Activated naive CD8-positive, alpha-beta T cell (primary cell): ENCODE results near the gene SIRPB2.

Experiments used
- H3K27ac Mint-ChIP-seq: one replicate; pipeline ENCODE4 v1.8.0; 2021; ENCODE audit warnings: mixed read lengths
- H3K27me3 Mint-ChIP-seq: one replicate; pipeline ENCODE4 v1.8.0; 2021; ENCODE audit warnings: mixed read lengths
- H3K36me3 Mint-ChIP-seq: one replicate; pipeline ENCODE4 v1.8.0; 2021; ENCODE audit warnings: mixed read lengths
- H3K4me1 Mint-ChIP-seq: one replicate; pipeline ENCODE4 v1.8.0; 2021; ENCODE audit warnings: low read depth, mixed read lengths
- H3K4me3 Mint-ChIP-seq: one replicate; pipeline ENCODE4 v1.8.0; 2021; ENCODE audit warnings: mild to moderate bottlenecking, mixed read lengths
- H3K9me3 Mint-ChIP-seq: one replicate; pipeline ENCODE4 v1.8.0; 2021; ENCODE audit warnings: low read depth, mixed read lengths

The SIRPB2 gene

GRCh38 chr20:1491281-1491840 is at the start of gene SIRPB2:
Gene SIRPB2 (minus strand): TSS chr20:1491420. CDS start chr20:1491359, 61 bp downstream.
- H3K36me3 Mint-ChIP-seq = peaks cover 3% of the 10 kb centered on the region
- H3K27ac Mint-ChIP-seq = no peak within 1 kb of the TSS
- H3K27me3 Mint-ChIP-seq = peaks cover 3% of the 10 kb centered on the region

GRCh38 chr20:1539816-1540419 is 48.7 kb upstream of the SIRPB2 start:
- Mint-ChIP-seq H3K36me3 (peaks cover 8% of the 10 kb centered on the region), H3K9me3 (peaks cover 17% of the 10 kb centered on the region), H3K27me3 (no peaks in the 10 kb centered on the region), H3K27ac (no peak overlapping the region), H3K4me1 (peaks cover 17% of the 10 kb centered on the region), H3K4me3 (no peak overlapping the region)

More at GRCh38 chr20:1491281-1491840, at the start of gene SIRPB2:
- H3K4me1 Mint-ChIP-seq = peaks cover 3% of the 10 kb centered on the region
- no peaks in the 10 kb centered on the region for H3K9me3 Mint-ChIP-seq
- no peak within 1 kb of the TSS for H3K4me3 Mint-ChIP-seq

GRCh38 chr20:1538655-1539054 is 47.4 kb upstream of the SIRPB2 start:
- no peak overlapping the region for H3K4me3 Mint-ChIP-seq
- no peak overlapping the region for H3K27ac Mint-ChIP-seq
- H3K9me3 Mint-ChIP-seq = peaks cover 17% of the 10 kb centered on the region

GRCh38 chr20:1537731-1538058 is 46.5 kb upstream of the SIRPB2 start:
- Mint-ChIP-seq H3K9me3 (peaks cover 17% of the 10 kb centered on the region), H3K4me1 (peaks cover 17% of the 10 kb centered on the region), H3K27me3 (no peaks in the 10 kb centered on the region), H3K27ac (no peak overlapping the region), H3K4me3 (no peak overlapping the region), H3K36me3 (peaks cover 5% of the 10 kb centered on the region)

More at GRCh38 chr20:1538655-1539054, 47.4 kb upstream of the SIRPB2 start:
- H3K27me3 Mint-ChIP-seq = no peaks in the 10 kb centered on the region
- peaks cover 5% of the 10 kb centered on the region for H3K36me3 Mint-ChIP-seq
- peaks cover 17% of the 10 kb centered on the region for H3K4me1 Mint-ChIP-seq

- Mint-ChIP-seq H3K27me3 (no peaks in the 10 kb centered on the region), H3K4me1 (peaks cover 17% of the 10 kb centered on the region), H3K27ac (peak overlapping the region; percentile 48), H3K4me3 (no peak overlapping the region), H3K9me3 (peaks cover 12% of the 10 kb centered on the region), H3K36me3 (peaks cover 5% of the 10 kb centered on the region)
These were observed 45.9 kb upstream of the SIRPB2 start for GRCh38 chr20:1536893-1537730.

- no peaks in the 10 kb centered on the region for H3K36me3 Mint-ChIP-seq
- H3K27ac Mint-ChIP-seq = no peak overlapping the region
- no peak overlapping the region for H3K4me3 Mint-ChIP-seq
- H3K4me1 Mint-ChIP-seq = peaks cover 17% of the 10 kb centered on the region
- H3K9me3 Mint-ChIP-seq = peaks cover 6% of the 10 kb centered on the region
- H3K27me3 Mint-ChIP-seq = no peaks in the 10 kb centered on the region
These were observed 44.4 kb upstream of the SIRPB2 start for GRCh38 chr20:1535420-1536175.

- H3K4me1 Mint-ChIP-seq = peaks cover 13% of the 10 kb centered on the region
- no peaks in the 10 kb centered on the region for H3K36me3 Mint-ChIP-seq
- H3K27ac Mint-ChIP-seq = no peak overlapping the region
- peaks cover under 1% of the 10 kb centered on the region for H3K9me3 Mint-ChIP-seq
- no peaks in the 10 kb centered on the region for H3K27me3 Mint-ChIP-seq
- no peak overlapping the region for H3K4me3 Mint-ChIP-seq
These were observed 43.3 kb upstream of the SIRPB2 start for GRCh38 chr20:1534526-1534925.

- no peak overlapping the region for H3K27ac Mint-ChIP-seq
These were observed 41.8 kb upstream of the SIRPB2 start for GRCh38 chr20:1533059-1533458.

GRCh38 chr20:1528811-1529210 is 37.6 kb upstream of the SIRPB2 start:
- Mint-ChIP-seq H3K9me3 (peaks cover 7% of the 10 kb centered on the region), H3K4me3 (no peak overlapping the region), H3K27ac (no peak overlapping the region), H3K36me3 (no peaks in the 10 kb centered on the region), H3K27me3 (no peaks in the 10 kb centered on the region), H3K4me1 (peaks cover 3% of the 10 kb centered on the region)

More at GRCh38 chr20:1533059-1533458, 41.8 kb upstream of the SIRPB2 start:
- Mint-ChIP-seq H3K36me3 (no peaks in the 10 kb centered on the region), H3K4me1 (peaks cover 7% of the 10 kb centered on the region), H3K27me3 (no peaks in the 10 kb centered on the region), H3K9me3 (peaks cover 7% of the 10 kb centered on the region), H3K4me3 (no peak overlapping the region)

- no peaks in the 10 kb centered on the region for H3K36me3 Mint-ChIP-seq
- peaks cover 7% of the 10 kb centered on the region for H3K9me3 Mint-ChIP-seq
- no peak overlapping the region for H3K4me3 Mint-ChIP-seq
- no peak overlapping the region for H3K27ac Mint-ChIP-seq
- H3K27me3 Mint-ChIP-seq = no peaks in the 10 kb centered on the region
- peaks cover 3% of the 10 kb centered on the region for H3K4me1 Mint-ChIP-seq
These were observed 36.7 kb upstream of the SIRPB2 start for GRCh38 chr20:1527923-1528322.

- H3K4me1 Mint-ChIP-seq = peaks cover 3% of the 10 kb centered on the region
These were observed 35.7 kb upstream of the SIRPB2 start for GRCh38 chr20:1526896-1527295.

GRCh38 chr20:1526310-1526709 is 35.1 kb upstream of the SIRPB2 start:
- no peaks in the 10 kb centered on the region for H3K36me3 Mint-ChIP-seq
- no peaks in the 10 kb centered on the region for H3K27me3 Mint-ChIP-seq
- H3K27ac Mint-ChIP-seq = no peak overlapping the region
- H3K4me3 Mint-ChIP-seq = no peak overlapping the region
- H3K9me3 Mint-ChIP-seq = peaks cover 7% of the 10 kb centered on the region
- peaks cover 3% of the 10 kb centered on the region for H3K4me1 Mint-ChIP-seq

More at GRCh38 chr20:1526896-1527295, 35.7 kb upstream of the SIRPB2 start:
- Mint-ChIP-seq H3K36me3 (no peaks in the 10 kb centered on the region), H3K4me3 (no peak overlapping the region), H3K27me3 (no peaks in the 10 kb centered on the region), H3K27ac (no peak overlapping the region), H3K9me3 (peaks cover 7% of the 10 kb centered on the region)

GRCh38 chr20:1524004-1524403 is 32.8 kb upstream of the SIRPB2 start:
- Mint-ChIP-seq H3K4me1 (peaks cover 3% of the 10 kb centered on the region), H3K27me3 (no peaks in the 10 kb centered on the region), H3K27ac (no peak overlapping the region), H3K9me3 (peaks cover 7% of the 10 kb centered on the region), H3K36me3 (no peaks in the 10 kb centered on the region), H3K4me3 (no peak overlapping the region)

GRCh38 chr20:1517010-1517409 is 25.8 kb upstream of the SIRPB2 start:
- H3K36me3 Mint-ChIP-seq = peaks cover 2% of the 10 kb centered on the region
- H3K27me3 Mint-ChIP-seq = no peaks in the 10 kb centered on the region
- no peaks in the 10 kb centered on the region for H3K9me3 Mint-ChIP-seq
- no peaks in the 10 kb centered on the region for H3K4me1 Mint-ChIP-seq
- H3K27ac Mint-ChIP-seq = no peak overlapping the region
- no peak overlapping the region for H3K4me3 Mint-ChIP-seq

- Mint-ChIP-seq H3K4me1 (peaks cover 2% of the 10 kb centered on the region), H3K27me3 (peaks cover 4% of the 10 kb centered on the region), H3K27ac (no peak overlapping the region), H3K36me3 (peaks cover 2% of the 10 kb centered on the region), H3K9me3 (no peaks in the 10 kb centered on the region), H3K4me3 (no peak overlapping the region)
These were observed 22.6 kb upstream of the SIRPB2 start for GRCh38 chr20:1513801-1514200.
